GM19395 (cell line): ENCODE results near the gene IFT52.
A peak's percentile ranks its signal among the peaks of the same experiment; 100 is the strongest.

Experiments
- ATAC-seq: cut with Tn5 transposase; IDR thresholded peaks from one replicate; pipeline ENCODE4 v1.9.1; 2021; ENCODE audit warnings: mild to moderate bottlenecking, moderate library complexity; ENCODE audit not compliant: unreplicated experiment

The IFT52 gene

GRCh38 chr20:43590392-43591303 is at the start of gene IFT52:
Gene IFT52 (plus strand): TSS chr20:43590937. CDS start chr20:43594699, 3,762 bp downstream.
- ATAC-seq = peak; percentile 99

- ATAC-seq = no peak
These were observed 49.5 kb upstream of the IFT52 start for GRCh38 chr20:43541214-43541613.

GRCh38 chr20:43542161-43542560 is 48.6 kb upstream of the IFT52 start:
- ATAC-seq = no peak

GRCh38 chr20:43542674-43543073 is 48.1 kb upstream of the IFT52 start:
- ATAC-seq = no peak

- no peak for ATAC-seq
These were observed 47.6 kb upstream of the IFT52 start for GRCh38 chr20:43543138-43543537.

GRCh38 chr20:43544501-43544900 is 46.2 kb upstream of the IFT52 start:
- ATAC-seq = no peak

- ATAC-seq = no peak
These were observed 44.7 kb upstream of the IFT52 start for GRCh38 chr20:43545837-43546578.

- no peak for ATAC-seq
These were observed 42.4 kb upstream of the IFT52 start for GRCh38 chr20:43548273-43548880.

GRCh38 chr20:43549416-43550065 is 41.2 kb upstream of the IFT52 start:
- no peak for ATAC-seq

GRCh38 chr20:43550456-43550855 is 40.3 kb upstream of the IFT52 start:
- ATAC-seq = no peak

GRCh38 chr20:43554369-43554768 is 36.4 kb upstream of the IFT52 start:
- ATAC-seq = no peak

- no peak for ATAC-seq
These were observed 32.2 kb upstream of the IFT52 start, which contains the start of gene SGK2 for GRCh38 chr20:43558412-43559146. Gene SGK2 (plus strand): TSS chr20:43559027. CDS start chr20:43566496, 7,469 bp downstream.

GRCh38 chr20:43559147-43559987 is 31.4 kb upstream of the IFT52 start:
- no peak for ATAC-seq

GRCh38 chr20:43560974-43561373 is 29.8 kb upstream of the IFT52 start:
- no peak for ATAC-seq

GRCh38 chr20:43563429-43563828 is 27.3 kb upstream of the IFT52 start:
- no peak for ATAC-seq

GRCh38 chr20:43563991-43564390 is 26.7 kb upstream of the IFT52 start:
- ATAC-seq = no peak

GRCh38 chr20:43564455-43564854 is 26.3 kb upstream of the IFT52 start:
- ATAC-seq = no peak

- ATAC-seq = no peak
These were observed 25.6 kb upstream of the IFT52 start for GRCh38 chr20:43564993-43565757.

- no peak for ATAC-seq
These were observed 25.0 kb upstream of the IFT52 start for GRCh38 chr20:43565758-43566104.
